HL-60 (cell line): Measurements from ENCODE around the gene PHLPP1.

Experiments
- DNase-seq, 2 experiments: peaks; one replicate each; pipeline ENCODE4 v3.0.0-alpha.2; 2010 to 2020; ENCODE audit warnings: low read depth in 1 of 2, low spot score in 1 of 2
- H3K27ac ChIP-seq: fragments of 250-450 bp; sonication (Bioruptor Pico); replicated peaks from 2 replicates; pipeline ENCODE4 v1.5.1; 2020; ENCODE audit warnings: mild to moderate bottlenecking, moderate library complexity
- H3K27me3 ChIP-seq: fragments of 250-450 bp; sonication (Bioruptor Pico); 2 replicates; pipeline ENCODE4 v1.5.1; 2021; ENCODE audit warnings: mild to moderate bottlenecking, moderate library complexity; ENCODE audit not compliant: insufficient read depth, poor library complexity, severe bottlenecking
- H3K4me3 ChIP-seq: replicated peaks from 2 replicates; pipeline ENCODE4 v1.5.1; 2011; ENCODE audit warnings: mild to moderate bottlenecking, control low read depth, low read length; ENCODE audit not compliant: insufficient read depth
- GABPA ChIP-seq: IDR thresholded peaks from 2 replicates; pipeline ENCODE4 v1.6.1; 2012; ENCODE audit warnings: low read depth
- POLR2AphosphoS5 ChIP-seq: IDR thresholded peaks from 2 replicates; pipeline ENCODE4 v1.6.1; 2012; ENCODE audit warnings: low read depth
- SPI1 ChIP-seq: IDR thresholded peaks from 2 replicates; pipeline ENCODE4 v1.6.1; 2012; ENCODE audit warnings: low read depth, mild to moderate bottlenecking, borderline replicate concordance
- TF ChIP-seq, protein P1 (sequence below): IDR thresholded peaks from 2 replicates; pipeline ENCODE4 v1.6.1; 2012; ENCODE audit warnings: low read depth; ENCODE audit not compliant: insufficient replicate concordance
- TF ChIP-seq, protein P2 (sequence below): IDR thresholded peaks from one replicate; pipeline ENCODE4 v1.5.1; 2011; ENCODE audit warnings: low read length, control low read depth, inconsistent platforms; ENCODE audit not compliant: insufficient read depth

PHLPP1 gene

DNA sequence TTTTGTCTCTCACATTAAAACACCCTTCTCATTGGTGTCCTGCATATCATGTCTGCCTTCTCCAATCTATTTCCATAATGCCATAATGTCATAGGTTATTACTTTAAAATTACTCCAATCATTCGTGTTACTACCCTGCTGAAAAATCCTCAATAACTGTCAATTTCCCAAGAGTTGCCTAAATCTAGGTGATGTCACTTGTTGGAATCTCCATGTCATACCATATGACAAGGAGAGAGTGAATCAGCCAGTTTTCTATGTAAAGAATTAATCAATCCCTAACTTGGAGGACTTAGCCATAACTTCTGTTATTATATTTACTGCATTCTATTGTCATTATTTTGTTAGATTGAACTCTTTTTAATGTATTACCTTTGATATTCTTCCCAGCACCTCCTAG is 62.5 kb downstream of the PHLPP1 start:
- DNase-seq = no peak
- TF ChIP-seq, protein P1, sequence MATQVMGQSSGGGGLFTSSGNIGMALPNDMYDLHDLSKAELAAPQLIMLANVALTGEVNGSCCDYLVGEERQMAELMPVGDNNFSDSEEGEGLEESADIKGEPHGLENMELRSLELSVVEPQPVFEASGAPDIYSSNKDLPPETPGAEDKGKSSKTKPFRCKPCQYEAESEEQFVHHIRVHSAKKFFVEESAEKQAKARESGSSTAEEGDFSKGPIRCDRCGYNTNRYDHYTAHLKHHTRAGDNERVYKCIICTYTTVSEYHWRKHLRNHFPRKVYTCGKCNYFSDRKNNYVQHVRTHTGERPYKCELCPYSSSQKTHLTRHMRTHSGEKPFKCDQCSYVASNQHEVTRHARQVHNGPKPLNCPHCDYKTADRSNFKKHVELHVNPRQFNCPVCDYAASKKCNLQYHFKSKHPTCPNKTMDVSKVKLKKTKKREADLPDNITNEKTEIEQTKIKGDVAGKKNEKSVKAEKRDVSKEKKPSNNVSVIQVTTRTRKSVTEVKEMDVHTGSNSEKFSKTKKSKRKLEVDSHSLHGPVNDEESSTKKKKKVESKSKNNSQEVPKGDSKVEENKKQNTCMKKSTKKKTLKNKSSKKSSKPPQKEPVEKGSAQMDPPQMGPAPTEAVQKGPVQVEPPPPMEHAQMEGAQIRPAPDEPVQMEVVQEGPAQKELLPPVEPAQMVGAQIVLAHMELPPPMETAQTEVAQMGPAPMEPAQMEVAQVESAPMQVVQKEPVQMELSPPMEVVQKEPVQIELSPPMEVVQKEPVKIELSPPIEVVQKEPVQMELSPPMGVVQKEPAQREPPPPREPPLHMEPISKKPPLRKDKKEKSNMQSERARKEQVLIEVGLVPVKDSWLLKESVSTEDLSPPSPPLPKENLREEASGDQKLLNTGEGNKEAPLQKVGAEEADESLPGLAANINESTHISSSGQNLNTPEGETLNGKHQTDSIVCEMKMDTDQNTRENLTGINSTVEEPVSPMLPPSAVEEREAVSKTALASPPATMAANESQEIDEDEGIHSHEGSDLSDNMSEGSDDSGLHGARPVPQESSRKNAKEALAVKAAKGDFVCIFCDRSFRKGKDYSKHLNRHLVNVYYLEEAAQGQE = no peak
- TF ChIP-seq, protein P2, sequence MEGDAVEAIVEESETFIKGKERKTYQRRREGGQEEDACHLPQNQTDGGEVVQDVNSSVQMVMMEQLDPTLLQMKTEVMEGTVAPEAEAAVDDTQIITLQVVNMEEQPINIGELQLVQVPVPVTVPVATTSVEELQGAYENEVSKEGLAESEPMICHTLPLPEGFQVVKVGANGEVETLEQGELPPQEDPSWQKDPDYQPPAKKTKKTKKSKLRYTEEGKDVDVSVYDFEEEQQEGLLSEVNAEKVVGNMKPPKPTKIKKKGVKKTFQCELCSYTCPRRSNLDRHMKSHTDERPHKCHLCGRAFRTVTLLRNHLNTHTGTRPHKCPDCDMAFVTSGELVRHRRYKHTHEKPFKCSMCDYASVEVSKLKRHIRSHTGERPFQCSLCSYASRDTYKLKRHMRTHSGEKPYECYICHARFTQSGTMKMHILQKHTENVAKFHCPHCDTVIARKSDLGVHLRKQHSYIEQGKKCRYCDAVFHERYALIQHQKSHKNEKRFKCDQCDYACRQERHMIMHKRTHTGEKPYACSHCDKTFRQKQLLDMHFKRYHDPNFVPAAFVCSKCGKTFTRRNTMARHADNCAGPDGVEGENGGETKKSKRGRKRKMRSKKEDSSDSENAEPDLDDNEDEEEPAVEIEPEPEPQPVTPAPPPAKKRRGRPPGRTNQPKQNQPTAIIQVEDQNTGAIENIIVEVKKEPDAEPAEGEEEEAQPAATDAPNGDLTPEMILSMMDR = no peak
- no peak for TF ChIP-seq POLR2AphosphoS5
- no peak for TF ChIP-seq GABPA
- TF ChIP-seq SPI1 = no peak
- Histone ChIP-seq H3K27me3 (no peaks in the 10 kb centered on the region), H3K27ac (no peak overlapping the region), H3K4me3 (no peak overlapping the region)

DNA sequence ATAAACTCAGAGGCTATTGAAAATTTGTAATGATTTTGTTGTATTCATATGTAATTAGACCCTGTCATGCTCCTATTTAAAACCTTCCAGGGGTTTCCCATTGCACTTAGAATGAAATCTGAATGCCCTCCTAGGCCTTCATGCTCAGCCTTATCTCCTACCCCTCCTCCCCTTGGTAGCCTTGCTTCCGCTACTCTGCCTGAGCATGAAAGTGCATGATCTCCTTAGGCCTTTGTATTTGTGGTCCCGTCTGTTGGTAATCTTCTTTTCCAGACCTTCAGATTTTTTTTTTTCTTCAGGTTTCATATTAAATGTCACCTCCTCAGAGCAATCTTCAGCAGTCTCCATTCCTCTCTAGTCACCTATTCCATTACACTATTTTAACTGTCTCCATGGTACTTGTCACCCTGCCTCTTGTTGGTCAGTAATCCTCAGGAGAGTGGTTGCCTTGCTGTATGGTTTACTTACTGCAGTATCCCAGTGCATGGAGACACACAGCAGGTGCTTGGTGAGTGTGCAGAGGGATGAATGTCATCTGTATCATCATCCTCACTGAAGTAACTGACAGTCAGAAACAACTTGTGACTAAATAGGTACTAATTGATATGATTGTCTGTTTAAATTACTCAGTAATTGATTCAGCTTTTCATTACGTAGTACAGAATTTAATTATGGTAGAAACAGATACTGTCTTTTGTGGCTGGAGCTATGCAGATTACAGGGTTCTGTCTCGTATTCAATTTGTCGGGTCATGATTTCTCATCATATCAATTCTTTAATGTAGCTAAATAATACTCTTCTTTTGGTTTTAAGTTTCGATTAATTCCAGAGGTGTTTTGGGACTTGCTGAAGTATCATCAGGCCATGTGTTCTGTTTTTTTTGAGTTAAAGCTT is 63.9 kb downstream of the PHLPP1 start:
- no peak for TF ChIP-seq POLR2AphosphoS5
- no peak for TF ChIP-seq GABPA
- TF ChIP-seq SPI1 = no peak
- TF ChIP-seq, protein P1 = no peak
- TF ChIP-seq, protein P2 = no peak
- H3K4me3 ChIP-seq = no peak overlapping the region
- no peak for DNase-seq
- no peak overlapping the region for H3K27ac ChIP-seq
- H3K27me3 ChIP-seq = no peaks in the 10 kb centered on the region

DNA sequence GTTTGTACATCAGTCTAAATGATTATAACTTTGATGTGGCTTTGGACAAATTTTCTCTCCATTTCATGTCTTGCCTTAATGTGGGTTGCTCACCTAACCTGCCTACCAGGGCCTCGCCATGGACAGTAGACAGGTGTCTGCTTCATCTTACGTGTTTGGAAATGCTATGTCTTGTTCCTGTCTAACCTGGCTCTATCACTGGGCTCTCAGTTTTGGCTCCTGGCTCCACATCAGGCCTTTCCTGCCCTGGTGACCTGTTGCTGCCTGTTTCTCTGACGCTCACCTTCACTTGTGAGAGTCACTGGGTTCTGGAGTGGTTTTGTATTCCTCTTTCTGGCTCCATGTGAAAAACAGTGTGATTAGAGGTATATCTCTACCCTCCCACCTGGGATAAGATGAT is 65.9 kb downstream of the PHLPP1 start:
- no peaks in the 10 kb centered on the region for H3K27me3 ChIP-seq
- TF ChIP-seq, protein P2 = no peak
- TF ChIP-seq, protein P1 = no peak
- no peak for TF ChIP-seq GABPA
- TF ChIP-seq POLR2AphosphoS5 = no peak
- TF ChIP-seq SPI1 = no peak
- H3K4me3 ChIP-seq = no peak overlapping the region
- no peak for DNase-seq
- H3K27ac ChIP-seq = no peak overlapping the region
